ENCODE data around the gene PCSK2.

DNA sequence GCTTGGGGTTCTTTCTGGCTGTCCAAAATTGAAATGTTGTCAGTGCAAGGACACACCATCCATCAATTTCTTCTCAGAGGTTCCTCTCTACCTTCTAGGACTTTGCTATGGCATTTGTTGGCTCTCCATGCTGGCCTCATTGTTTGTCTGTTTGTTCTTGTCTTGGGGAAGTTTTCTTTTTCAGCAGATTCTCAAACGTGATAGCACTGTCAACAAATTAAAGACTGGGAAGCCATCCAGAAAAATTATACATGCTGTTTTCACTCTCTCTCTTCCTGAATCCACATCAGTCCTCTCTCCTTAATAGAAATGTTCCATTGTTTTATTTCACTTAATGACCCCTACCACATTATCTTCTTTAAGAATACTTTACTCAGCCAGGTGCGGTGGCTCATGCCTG, 130.4 kb downstream of the PCSK2 start:
- TF ChIP-seq CTCF (IDR thresholded peaks at IDR 0.05) = no peak
- peak; percentile 76 for TF ChIP-seq POLR2AphosphoS5 (IDR thresholded peaks at IDR 0.05)
